Gastrocnemius medialis (tissue), 4 donors: Measurements from ENCODE around the gene TSPYL2. TPM values are rescaled to one million over a fixed set of nuclear protein-coding genes. Genes with fewer than 3 reads are reported as not detected.

Source experiments
- ATAC-seq, 2 donors: fragments of 150-250 bp; one replicate each; pipeline ENCODE4 v1.9.1; 2016
- DNase-seq, 2 donors: peaks; one replicate each; pipeline ENCODE4 v3.0.0-alpha.2; 2019
- H3K27ac ChIP-seq, 4 donors: fragments of 200-600 bp; sonication (generic); 1 replicate in 1 of 4; 2 replicates in 3 of 4; pipeline ENCODE4 v1.5.1; 2016 to 2018; ENCODE audit warnings: mild to moderate bottlenecking in 2 of 4, moderate library complexity in 1 of 4
- H3K27me3 ChIP-seq, 3 donors: fragments of 200-600 bp; sonication (generic) in 2 of 3; 1 replicate in 1 of 3; 2 replicates in 2 of 3; pipeline versions ENCODE4 v1.5.1 to v1.6.0; 2016 to 2019; ENCODE audit warnings: mild to moderate bottlenecking in 1 of 3, moderate library complexity in 1 of 3
- H3K36me3 ChIP-seq, 2 donors: fragments of 200-600 bp; sonication (generic) in 1 of 2; one replicate each; pipeline ENCODE4 v1.5.1; 2017 to 2018
- H3K4me1 ChIP-seq, 2 donors: fragments of 200-600 bp; sonication (generic) in 1 of 2; one replicate each; pipeline ENCODE4 v1.5.1; 2016 to 2017; ENCODE audit warnings: mild to moderate bottlenecking in 2 of 2
- H3K4me3 ChIP-seq, 4 donors: fragments of 200-600 bp; sonication (generic) in 3 of 4; 1 replicate in 1 of 4; 2 replicates in 3 of 4; pipeline ENCODE4 v1.5.1; 2016 to 2019; ENCODE audit warnings: mild to moderate bottlenecking in 2 of 4
- H3K9me3 ChIP-seq, 3 donors: fragments of 200-600 bp; sonication (generic) in 2 of 3; 1 replicate in 1 of 3; 2 replicates in 2 of 3; pipeline ENCODE4 v1.5.1; 2016 to 2019
- CTCF ChIP-seq, 5 experiments: fragments of 450-650 bp in 3 of 5; fragments of 200-600 bp in 2 of 5; sonication (generic) in 2 of 5; IDR thresholded peaks in 4 of 5; conservative IDR thresholded peaks in 1 of 5; 1 replicate in 4 of 5; 2 replicates in 1 of 5; pipeline ENCODE4 v1.5.1; 2016 to 2019; ENCODE audit warnings: antibody characterized with exemption in 5 of 5, mild to moderate bottlenecking in 3 of 5, moderate library complexity in 3 of 5
- POLR2A ChIP-seq, 2 donors: fragments of 450-650 bp; IDR thresholded peaks; one replicate each; pipeline ENCODE4 v1.6.1; 2017; ENCODE audit warnings: antibody characterized with exemption in 2 of 2, mild to moderate bottlenecking in 2 of 2, moderate library complexity in 2 of 2
- in situ Hi-C, 4 donors: fragments of 200-750 bp; cut with MboI; loops; one replicate each; pipeline versions ENCODE4 v1.15.0 to v1.8.0; 2017; ENCODE audit warnings: low sequenced_read_pairs in 4 of 4
- intact Hi-C: fragments of 100-400 bp; cut with DNase I; formaldehyde crosslinking; loops from one replicate; pipeline ENCODE4 v1.15.1; 2023; ENCODE audit warnings: low total_unique reads
- total RNA-seq, 4 donors: library from RNA; depleted of rRNA; stranded (reverse); fragments of >200 nt; gene quantifications; one replicate each; pipeline versions ENCODE4 v1.1.0 to v1.2.3, GENCODE V29; 2016

TSPYL2 gene
- total RNA-seq, 4 donors from 2014 or later: 46.7 to 161 (median 78.6) TPM

GRCh38 chrX:53089925-53090324 is 7.8 kb downstream of the TSPYL2 start:
- intact Hi-C loops: loop anchor here (1.0 to 5.0 kb wide), 2 partner anchors 19 to 352 kb away; no protein-coding TSS in a partner anchor
- H3K4me1 ChIP-seq: peaks cover 3 to 8% of the 10 kb centered on the region in 2 donors
- no peaks in the 10 kb centered on the region for H3K27me3 ChIP-seq
- ATAC-seq (no peak), DNase-seq (no peak)
- no peaks in the 10 kb centered on the region for H3K36me3 ChIP-seq
- in situ Hi-C loops: loop anchor here in 2 of 4 donors (10.0 to 25.0 kb wide), 2 partner anchors 122 to 135 kb away; partner anchors contain the start of gene KDM5C (in 1 of the 2)
- no peaks in the 10 kb centered on the region for H3K9me3 ChIP-seq
- TF ChIP-seq CTCF (IDR thresholded peaks at IDR 0.05 in 4 of 5, conservative IDR thresholded peaks at IDR 0.05 in 1 of 5) (no peak), POLR2A (IDR thresholded peaks at IDR 0.05) (no peak)
- peak overlapping the region in 2 of 4 donors; percentile 13 to 91 for H3K27ac ChIP-seq
- no peak overlapping the region for H3K4me3 ChIP-seq

GRCh38 chrX:53091354-53091753 is 9.2 kb downstream of the TSPYL2 start:
- Histone ChIP-seq H3K27ac (peak overlapping the region in 1 of 4 donors; percentile 45), H3K4me3 (no peak overlapping the region), H3K27me3 (no peaks in the 10 kb centered on the region), H3K36me3 (no peaks in the 10 kb centered on the region), H3K4me1 (peaks cover 7 to 8% of the 10 kb centered on the region in 2 donors), H3K9me3 (no peaks in the 10 kb centered on the region)
- intact Hi-C loops: loop anchor here (5.0 kb wide), 1 partner anchor 351 kb away; no protein-coding TSS in a partner anchor
- DNase-seq: no peak
- TF ChIP-seq CTCF (IDR thresholded peaks at IDR 0.05 in 4 of 5, conservative IDR thresholded peaks at IDR 0.05 in 1 of 5) (no peak), POLR2A (IDR thresholded peaks at IDR 0.05) (no peak)
- in situ Hi-C loops: loop anchor here in 2 of 4 donors (10.0 to 25.0 kb wide), 2 partner anchors 121 to 133 kb away; partner anchors contain the start of gene KDM5C (in 1 of the 2)
- no peak for ATAC-seq

GRCh38 chrX:53093177-53093655 is 11.0 kb downstream of the TSPYL2 start:
- Histone ChIP-seq H3K27me3 (no peaks in the 10 kb centered on the region), H3K27ac (peak overlapping the region; percentile 85 to 95 (median 92)), H3K9me3 (no peaks in the 10 kb centered on the region), H3K36me3 (no peaks in the 10 kb centered on the region), H3K4me3 (peak overlapping the region; percentile 47 to 71 (median 64)), H3K4me1 (peaks cover 7 to 8% of the 10 kb centered on the region in 2 donors)
- DNase-seq: peak; percentile 56 to 78
- peak; percentile 44 to 63 for ATAC-seq
- TF ChIP-seq CTCF (IDR thresholded peaks at IDR 0.05 in 4 of 5, conservative IDR thresholded peaks at IDR 0.05 in 1 of 5) (peak; percentile 18 to 63 (median 58)), POLR2A (IDR thresholded peaks at IDR 0.05) (no peak)
- intact Hi-C loops: loop anchor here (1.0 to 5.0 kb wide), 3 partner anchors 22 to 349 kb away; partner anchors contain the start of gene KDM5C
- in situ Hi-C loops: loop anchor here in 2 of 4 donors (10.0 to 25.0 kb wide), 2 partner anchors 119 to 132 kb away; partner anchors contain the start of gene KDM5C (in 1 of the 2)

- Histone ChIP-seq H3K9me3 (no peaks in the 10 kb centered on the region), H3K27me3 (no peaks in the 10 kb centered on the region), H3K4me3 (peak within 1 kb of the TSS; percentile 63 to 76 (median 68)), H3K27ac (peak within 1 kb of the TSS; percentile 85 to 95 (median 92)), H3K4me1 (peaks cover 6 to 7% of the 10 kb centered on the region in 2 donors), H3K36me3 (no peaks in the 10 kb centered on the region)
- peak; percentile 94 to 96 for ATAC-seq
- peak; percentile 82 to 91 for DNase-seq
- intact Hi-C loops: loop anchor here (1.0 to 5.0 kb wide), 3 partner anchors 23 to 348 kb away; partner anchors contain the start of gene KDM5C
- in situ Hi-C loops: loop anchor here in 2 of 4 donors (10.0 to 25.0 kb wide), 2 partner anchors 118 to 131 kb away; partner anchors contain the start of gene KDM5C (in 1 of the 2)
- peak; percentile 75 to 83 for TF ChIP-seq POLR2A (IDR thresholded peaks at IDR 0.05)
- no peak for TF ChIP-seq CTCF (IDR thresholded peaks at IDR 0.05 in 4 of 5, conservative IDR thresholded peaks at IDR 0.05 in 1 of 5)
Observed at GRCh38 chrX:53093748-53094581, 11.8 kb downstream of the TSPYL2 start, which contains the start of gene KANTR. Gene KANTR (plus strand): TSS chrX:53094142. CDS start chrX:53124273, 30,131 bp downstream.
